ENCODE results near the gene SHCBP1L.

Gene SHCBP1L

DNA sequence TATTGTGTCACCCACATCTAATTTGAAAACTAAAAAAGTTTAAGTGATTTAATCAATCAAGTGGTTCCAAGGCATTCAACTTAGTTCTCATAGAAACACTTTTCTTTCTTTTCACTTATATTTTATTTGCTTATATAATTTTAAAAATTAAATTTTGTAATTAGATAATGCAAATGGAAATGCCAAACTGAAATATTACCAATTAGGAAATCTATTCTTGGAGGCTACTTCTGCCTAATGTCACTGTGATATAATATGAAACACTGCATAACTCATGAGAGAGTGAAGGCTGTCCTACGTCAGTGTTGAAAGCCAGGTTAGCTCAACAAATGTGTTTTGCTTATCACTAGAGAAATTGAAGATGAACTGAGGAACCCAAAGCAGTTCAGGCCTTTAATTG, 18.3 kb upstream of the SHCBP1L start:
- no peak for DNase-seq (ENCODE audit: low read depth)
- H3K4me3 ChIP-seq (ENCODE audit: low read depth, low read length) = no peak overlapping the region
- TF ChIP-seq MYC (IDR thresholded peaks at IDR 0.05; ENCODE audit: low read depth, low read length) (no peak), POLR2A (IDR thresholded peaks at IDR 0.05; ENCODE audit: extremely low read depth, insufficient read length) (no peak), CTCF (IDR thresholded peaks at IDR 0.05; ENCODE audit: low read depth, low read length) (no peak), MAX (IDR thresholded peaks at IDR 0.05; ENCODE audit: low read depth, low read length) (no peak)

GRCh38 chr1:182968836-182969734, 16.1 kb upstream of the SHCBP1L start:
- no peak overlapping the region for H3K4me3 ChIP-seq (ENCODE audit: low read depth, low read length)
- TF ChIP-seq POLR2A (IDR thresholded peaks at IDR 0.05; ENCODE audit: extremely low read depth, insufficient read length) (no peak), MYC (IDR thresholded peaks at IDR 0.05; ENCODE audit: low read depth, low read length) (no peak), MAX (IDR thresholded peaks at IDR 0.05; ENCODE audit: low read depth, low read length) (no peak), CTCF (IDR thresholded peaks at IDR 0.05; ENCODE audit: low read depth, low read length) (no peak)
- DNase-seq (ENCODE audit: low read depth) = no peak

DNA sequence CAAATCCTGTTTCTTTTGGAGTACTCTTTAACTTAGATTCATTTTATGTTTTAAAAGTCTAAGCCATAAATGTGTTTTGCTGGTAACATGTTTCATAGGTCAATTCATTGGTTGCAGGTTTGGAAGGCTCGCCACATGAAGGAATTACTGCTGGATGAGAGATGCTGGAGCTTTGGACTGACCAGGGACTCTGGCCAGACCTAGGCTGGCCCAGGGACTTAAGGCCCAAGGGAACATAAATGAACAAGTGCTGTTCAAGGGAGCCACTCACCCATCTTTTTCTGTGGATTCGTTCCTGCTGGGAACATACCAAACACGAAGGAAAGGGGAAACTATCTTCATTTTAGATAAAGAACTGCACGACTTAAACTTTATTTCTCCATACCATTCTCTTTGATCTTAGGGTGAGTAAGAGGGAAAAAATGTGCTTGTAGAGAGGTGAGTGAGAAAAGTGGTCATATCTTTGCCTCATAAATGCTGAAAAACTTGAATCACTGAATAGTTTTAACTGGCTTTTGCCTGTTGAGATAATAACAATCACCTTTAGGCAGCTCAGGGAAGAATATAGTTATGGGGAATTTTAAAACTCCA, 15.3 kb upstream of the SHCBP1L start:
- no peak for DNase-seq (ENCODE audit: low read depth)
- TF ChIP-seq MAX (IDR thresholded peaks at IDR 0.05; ENCODE audit: low read depth, low read length) (no peak), MYC (IDR thresholded peaks at IDR 0.05; ENCODE audit: low read depth, low read length) (no peak), CTCF (IDR thresholded peaks at IDR 0.05; ENCODE audit: low read depth, low read length) (no peak)

DNA sequence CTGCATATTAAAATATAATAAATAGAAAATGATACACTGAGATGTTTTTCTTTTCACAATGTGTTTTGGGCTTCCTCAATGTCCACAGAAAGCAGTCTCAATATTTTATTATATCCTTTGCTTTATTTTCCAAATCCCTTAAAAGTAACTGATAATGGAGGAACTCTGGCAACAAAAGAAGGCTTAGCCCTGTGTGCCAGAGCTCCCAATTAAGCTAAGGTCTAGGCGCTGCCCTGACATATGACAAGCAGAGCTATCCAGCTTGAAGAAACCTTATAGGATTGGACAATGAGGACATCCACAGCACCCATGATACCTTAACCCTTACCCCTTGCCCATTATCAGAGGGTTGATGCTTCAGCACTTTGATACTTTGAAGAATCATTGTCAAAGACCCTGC, 12.9 kb upstream of the SHCBP1L start:
- H3K4me3 ChIP-seq (ENCODE audit: low read depth, low read length) = no peak overlapping the region
- no peak for TF ChIP-seq MAX (IDR thresholded peaks at IDR 0.05; ENCODE audit: low read depth, low read length)
- no peak for TF ChIP-seq CTCF (IDR thresholded peaks at IDR 0.05; ENCODE audit: low read depth, low read length)
- no peak for TF ChIP-seq POLR2A (IDR thresholded peaks at IDR 0.05; ENCODE audit: extremely low read depth, insufficient read length)
- no peak for TF ChIP-seq MYC (IDR thresholded peaks at IDR 0.05; ENCODE audit: low read depth, low read length)

More for the DNA sequence above, 15.3 kb upstream of the SHCBP1L start:
- H3K4me3 ChIP-seq (ENCODE audit: low read depth, low read length) = no peak overlapping the region

DNA sequence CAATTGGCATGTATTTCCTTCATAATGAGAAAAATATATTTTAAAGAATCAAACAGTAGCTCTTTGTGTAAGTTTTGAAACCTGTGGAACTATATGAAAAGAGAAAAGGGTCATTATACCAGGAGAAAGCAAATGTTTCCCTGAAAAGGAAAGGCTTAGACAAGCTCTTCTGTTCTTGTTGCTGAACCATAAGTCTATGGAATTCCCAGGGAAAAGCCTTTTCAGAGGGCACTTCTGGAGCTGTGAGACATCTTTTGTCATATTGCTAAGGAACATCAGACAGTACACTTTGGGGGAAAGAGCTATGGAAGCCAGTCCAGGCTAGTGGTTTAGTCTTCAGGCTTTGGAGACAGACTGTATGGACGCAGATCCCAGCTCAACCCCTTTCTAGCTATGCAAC, 12.1 kb upstream of the SHCBP1L start:
- H3K4me3 ChIP-seq (ENCODE audit: low read depth, low read length) = no peak overlapping the region
- no peak for TF ChIP-seq POLR2A (IDR thresholded peaks at IDR 0.05; ENCODE audit: extremely low read depth, insufficient read length)
- TF ChIP-seq MYC (IDR thresholded peaks at IDR 0.05; ENCODE audit: low read depth, low read length) = no peak
- no peak for TF ChIP-seq CTCF (IDR thresholded peaks at IDR 0.05; ENCODE audit: low read depth, low read length)
- no peak for TF ChIP-seq MAX (IDR thresholded peaks at IDR 0.05; ENCODE audit: low read depth, low read length)
- no peak for DNase-seq (ENCODE audit: low read depth)

More for the DNA sequence above, 12.9 kb upstream of the SHCBP1L start:
- DNase-seq (ENCODE audit: low read depth) = no peak

Data from NB4 (cell line).